Neuronal stem cell (in vitro differentiated cells): ENCODE results near the gene KLHL12.

Experiments used
- DNase-seq: peaks from one replicate; pipeline ENCODE4 v3.0.0-alpha.2; 2013; ENCODE audit warnings: low spot score
- H2AFZ ChIP-seq: one replicate; pipeline ENCODE4 v1.6.1; 2013; ENCODE audit warnings: mild to moderate bottlenecking, low read length, inconsistent platforms
- H2AK5ac ChIP-seq: 2 replicates; pipeline ENCODE4 v1.6.1; 2013; ENCODE audit warnings: low read depth, mild to moderate bottlenecking, inconsistent platforms, low read length, moderate library complexity, mixed read lengths
- H2BK120ac ChIP-seq: 2 replicates; pipeline ENCODE4 v1.6.1; 2013; ENCODE audit warnings: low read depth, mild to moderate bottlenecking, inconsistent platforms, low read length, moderate library complexity, mixed read lengths
- H2BK12ac ChIP-seq: one replicate; pipeline ENCODE4 v1.6.1; 2013; ENCODE audit warnings: low read length, inconsistent platforms
- H2BK15ac ChIP-seq: 2 replicates; pipeline ENCODE4 v1.6.1; 2013; ENCODE audit warnings: mild to moderate bottlenecking, low read length, inconsistent platforms, mixed read lengths
- H2BK5ac ChIP-seq: one replicate; pipeline ENCODE4 v1.6.1; 2013; ENCODE audit warnings: inconsistent platforms, mild to moderate bottlenecking, low read length, moderate library complexity
- H3K14ac ChIP-seq: one replicate; pipeline ENCODE4 v1.6.1; 2013; ENCODE audit warnings: low read length, inconsistent platforms
- H3K18ac ChIP-seq: 2 replicates; pipeline ENCODE4 v1.6.1; 2013; ENCODE audit warnings: low read length, inconsistent platforms
- H3K23ac ChIP-seq: 2 replicates; pipeline ENCODE4 v1.6.1; 2013; ENCODE audit warnings: low read depth, mild to moderate bottlenecking, mixed read lengths, low read length, inconsistent platforms; ENCODE audit not compliant: poor library complexity
- H3K27ac ChIP-seq: replicated peaks from 3 replicates; pipeline ENCODE4 v1.5.1; 2013; ENCODE audit warnings: low read length, inconsistent platforms
- H3K27me3 ChIP-seq, 3 experiments: 2 replicates each; pipeline ENCODE4 v1.6.1; 2013; ENCODE audit warnings: low read length in 3 of 3, mild to moderate bottlenecking in 2 of 3, inconsistent platforms in 1 of 3, low read depth in 1 of 3, mixed read lengths in 1 of 3, moderate library complexity in 1 of 3; ENCODE audit not compliant: control insufficient read depth in 3 of 3, insufficient read depth in 3 of 3
- H3K36me3 ChIP-seq, 2 donors: replicated peaks in 1 of 2; 2 replicates each; pipeline ENCODE4 v1.6.1; 2013; ENCODE audit warnings: low read length in 2 of 2; ENCODE audit not compliant: control insufficient read depth in 2 of 2, insufficient read depth in 2 of 2
- H3K4ac ChIP-seq: 2 replicates; pipeline ENCODE4 v1.6.1; 2013; ENCODE audit warnings: inconsistent platforms, mild to moderate bottlenecking, low read length, moderate library complexity
- H3K4me1 ChIP-seq, 2 donors: 1 replicate in 1 of 2; 2 replicates in 1 of 2; pipeline ENCODE4 v1.6.1; 2013; ENCODE audit warnings: low read length in 2 of 2, low read depth in 1 of 2; ENCODE audit not compliant: control insufficient read depth in 2 of 2, insufficient read depth in 1 of 2
- H3K4me2 ChIP-seq: one replicate; pipeline ENCODE4 v1.6.1; 2013; ENCODE audit warnings: mild to moderate bottlenecking, low read length, inconsistent platforms; ENCODE audit not compliant: insufficient read depth, poor library complexity, severe bottlenecking
- H3K4me3 ChIP-seq, 2 donors: 2 replicates each; pipeline ENCODE4 v1.5.1; 2013; ENCODE audit warnings: low read length in 2 of 2, mild to moderate bottlenecking in 2 of 2, inconsistent platforms in 1 of 2, moderate library complexity in 1 of 2
- H3K79me1 ChIP-seq: one replicate; pipeline ENCODE4 v1.6.1; 2013; ENCODE audit warnings: low read depth, mild to moderate bottlenecking, inconsistent platforms, low read length, moderate library complexity
- H3K9ac ChIP-seq: one replicate; pipeline ENCODE4 v1.6.1; 2013; ENCODE audit warnings: mild to moderate bottlenecking, low read depth, low read length, inconsistent platforms; ENCODE audit not compliant: poor library complexity
- H3K9me3 ChIP-seq, 2 donors: replicated peaks in 1 of 2; 2 replicates each; pipeline versions ENCODE3 to v1.6.1; 2013; ENCODE audit warnings: low read length in 2 of 2, mild to moderate bottlenecking in 2 of 2, inconsistent platforms in 1 of 2, low read depth in 1 of 2, mixed read lengths in 1 of 2, moderate library complexity in 1 of 2; ENCODE audit not compliant: control insufficient read depth in 2 of 2, insufficient read depth in 1 of 2
- H4K8ac ChIP-seq: one replicate; pipeline ENCODE4 v1.6.1; 2013; ENCODE audit warnings: low read depth, mild to moderate bottlenecking, inconsistent platforms, low read length, moderate library complexity
- H4K91ac ChIP-seq: one replicate; pipeline ENCODE4 v1.6.1; 2013; ENCODE audit warnings: low read length, low read depth, mild to moderate bottlenecking, inconsistent platforms; ENCODE audit not compliant: poor library complexity
- WGBS, 2 donors: extraction: QIAGEN DNeasy Blood & Tissue Kit; methylation state at CpG; one replicate each; pipeline ENCODE4 v1.1.7; 2013; ENCODE audit warnings: missing lambda C conversion rate in 2 of 2, mixed read lengths in 1 of 2; ENCODE audit not compliant: insufficient read length in 2 of 2, insufficient replicate concordance in 1 of 2; ENCODE audit errors: extremely low coverage in 2 of 2; 5-methylcytosine and 5-hydroxymethylcytosine counted together

KLHL12 gene

DNA sequence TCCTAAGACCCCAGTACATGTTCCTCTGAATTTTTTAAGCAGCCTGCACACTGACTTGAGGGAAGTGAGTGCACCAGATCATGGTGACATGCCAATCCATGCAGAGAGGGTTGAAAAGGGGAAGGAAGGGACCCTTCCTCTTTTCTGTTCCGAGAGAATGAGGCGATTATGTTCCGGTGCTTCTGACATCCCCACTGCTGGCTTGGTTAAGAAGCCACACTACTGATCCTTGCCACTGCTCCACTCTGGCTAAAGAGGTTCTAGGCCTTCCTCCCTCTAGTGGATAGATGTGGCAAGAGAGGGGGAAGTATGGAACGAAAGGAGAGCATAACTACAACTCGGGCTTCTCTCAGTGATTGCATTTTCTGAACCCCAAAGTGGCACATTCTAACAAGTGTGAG, 41.9 kb upstream of the KLHL12 start:
- Histone ChIP-seq H4K91ac (no peak overlapping the region), H3K4ac (no peak overlapping the region), H3K27ac (no peak overlapping the region), H2AK5ac (no peak overlapping the region), H4K8ac (no peak overlapping the region), H3K79me1 (peaks cover 5% of the 10 kb centered on the region), H3K27me3 (peaks cover 0 to 4% (median 0%) of the 10 kb centered on the region in 3 experiments), H3K36me3 (peaks cover 0 to 3% of the 10 kb centered on the region in 2 donors), H3K4me1 (peaks cover 7 to 8% of the 10 kb centered on the region in 2 donors), H3K9ac (no peak overlapping the region), H2AFZ (peak overlapping the region; percentile 76), H3K23ac (no peak overlapping the region), H2BK15ac (no peak overlapping the region), H3K9me3 (no peaks in the 10 kb centered on the region), H2BK120ac (no peak overlapping the region), H3K4me3 (no peak overlapping the region), H2BK5ac (no peak overlapping the region), H3K18ac (no peak overlapping the region), H3K14ac (no peak overlapping the region), H2BK12ac (no peak overlapping the region), H3K4me2 (no peak overlapping the region)
- DNase-seq = peak; percentile 36
- WGBS, 2 donors = no CpG with 5 or more reads among the region's 5 CpGs

DNA sequence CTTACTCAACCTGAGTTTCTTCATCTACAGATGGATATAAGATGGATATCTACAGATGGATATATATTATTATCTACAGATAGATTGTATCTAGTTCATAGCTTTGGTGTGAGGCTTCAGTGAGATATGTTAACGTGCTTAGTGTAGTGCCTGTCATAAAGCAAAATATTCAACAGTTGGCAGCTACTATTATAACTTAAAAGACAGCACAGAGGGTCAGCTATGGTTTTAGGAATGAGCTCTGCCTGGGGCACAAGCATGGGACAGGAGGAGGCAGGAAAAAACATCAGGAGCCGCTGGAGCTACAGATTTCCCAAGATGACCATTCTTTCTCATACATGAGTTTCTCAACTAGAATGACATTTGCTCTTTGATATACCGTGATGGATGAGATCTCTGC, 41.3 kb upstream of the KLHL12 start:
- H3K23ac ChIP-seq = no peak overlapping the region
- H3K9ac ChIP-seq = no peak overlapping the region
- H2BK5ac ChIP-seq = no peak overlapping the region
- H3K18ac ChIP-seq = no peak overlapping the region
- no peak overlapping the region for H3K4ac ChIP-seq
- peak overlapping the region in 1 of 2 donors; percentile 49 for H3K4me3 ChIP-seq
- H2AK5ac ChIP-seq = no peak overlapping the region
- no peak overlapping the region for H2BK120ac ChIP-seq
- H3K14ac ChIP-seq = no peak overlapping the region
- no peak overlapping the region for H3K4me2 ChIP-seq
- H2BK15ac ChIP-seq = no peak overlapping the region
- H2AFZ ChIP-seq = peak overlapping the region; percentile 89
- no peak overlapping the region for H2BK12ac ChIP-seq
- no peak for DNase-seq
- peaks cover 7 to 8% of the 10 kb centered on the region in 2 donors for H3K4me1 ChIP-seq
- H3K79me1 ChIP-seq = peaks cover 5% of the 10 kb centered on the region
- H4K91ac ChIP-seq = no peak overlapping the region
- H3K27me3 ChIP-seq = no peaks in the 10 kb centered on the region
- no peak overlapping the region for H4K8ac ChIP-seq
- H3K36me3 ChIP-seq = peaks cover 0 to 3% of the 10 kb centered on the region in 2 donors
- no peaks in the 10 kb centered on the region for H3K9me3 ChIP-seq
- no peak overlapping the region for H3K27ac ChIP-seq
- WGBS, 2 donors = no CpG with 5 or more reads among the region's 3 CpGs

DNA sequence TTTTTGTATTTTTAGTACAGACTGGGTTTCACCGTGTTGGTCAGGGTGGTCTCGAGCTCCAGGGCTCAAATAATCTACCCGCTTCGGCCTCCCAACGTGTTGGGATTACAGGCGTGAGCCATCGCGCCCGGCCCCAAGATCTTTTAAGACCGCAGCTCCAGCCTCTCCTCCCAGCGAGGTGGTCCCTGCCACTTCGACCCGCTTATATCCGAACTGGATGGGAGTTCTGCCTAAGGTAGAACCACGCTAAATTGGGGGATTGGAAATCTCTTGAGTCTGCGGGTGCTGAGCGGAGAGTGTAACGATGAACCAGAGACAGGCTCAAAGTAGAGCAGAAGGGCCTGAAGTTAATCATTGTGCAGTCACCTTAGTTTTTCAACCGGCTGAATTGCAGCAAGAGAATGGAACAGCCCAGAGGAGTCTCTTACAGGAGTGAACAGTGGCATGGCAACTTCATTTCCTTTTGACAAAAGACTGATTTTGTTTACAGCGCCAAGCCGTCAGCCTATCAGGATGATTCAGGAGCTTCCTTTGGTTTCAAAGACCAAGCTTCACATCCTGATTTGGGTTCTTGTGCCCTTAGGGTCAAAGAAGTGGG, 40.7 kb upstream of the KLHL12 start:
- Histone ChIP-seq H2BK12ac (no peak overlapping the region), H3K4me3 (peak overlapping the region; percentile 49 to 81), H3K9me3 (no peaks in the 10 kb centered on the region), H3K4me2 (peak overlapping the region; percentile 88), H2BK120ac (peak overlapping the region; percentile 82), H3K27me3 (no peaks in the 10 kb centered on the region), H4K8ac (no peak overlapping the region), H3K27ac (no peak overlapping the region), H2AFZ (peak overlapping the region; percentile 89), H2AK5ac (no peak overlapping the region), H3K23ac (peak overlapping the region; percentile 25), H4K91ac (no peak overlapping the region), H3K14ac (no peak overlapping the region), H2BK5ac (no peak overlapping the region), H3K4ac (no peak overlapping the region), H3K4me1 (peaks cover 7 to 8% of the 10 kb centered on the region in 2 donors), H2BK15ac (no peak overlapping the region), H3K18ac (peak overlapping the region; percentile 92), H3K79me1 (peaks cover 5% of the 10 kb centered on the region), H3K9ac (peak overlapping the region; percentile 63), H3K36me3 (peaks cover under 1 to 4% of the 10 kb centered on the region in 2 donors)
- no CpG with 5 or more reads among the region's 21 CpGs for WGBS, 2 donors
- DNase-seq = no peak

DNA sequence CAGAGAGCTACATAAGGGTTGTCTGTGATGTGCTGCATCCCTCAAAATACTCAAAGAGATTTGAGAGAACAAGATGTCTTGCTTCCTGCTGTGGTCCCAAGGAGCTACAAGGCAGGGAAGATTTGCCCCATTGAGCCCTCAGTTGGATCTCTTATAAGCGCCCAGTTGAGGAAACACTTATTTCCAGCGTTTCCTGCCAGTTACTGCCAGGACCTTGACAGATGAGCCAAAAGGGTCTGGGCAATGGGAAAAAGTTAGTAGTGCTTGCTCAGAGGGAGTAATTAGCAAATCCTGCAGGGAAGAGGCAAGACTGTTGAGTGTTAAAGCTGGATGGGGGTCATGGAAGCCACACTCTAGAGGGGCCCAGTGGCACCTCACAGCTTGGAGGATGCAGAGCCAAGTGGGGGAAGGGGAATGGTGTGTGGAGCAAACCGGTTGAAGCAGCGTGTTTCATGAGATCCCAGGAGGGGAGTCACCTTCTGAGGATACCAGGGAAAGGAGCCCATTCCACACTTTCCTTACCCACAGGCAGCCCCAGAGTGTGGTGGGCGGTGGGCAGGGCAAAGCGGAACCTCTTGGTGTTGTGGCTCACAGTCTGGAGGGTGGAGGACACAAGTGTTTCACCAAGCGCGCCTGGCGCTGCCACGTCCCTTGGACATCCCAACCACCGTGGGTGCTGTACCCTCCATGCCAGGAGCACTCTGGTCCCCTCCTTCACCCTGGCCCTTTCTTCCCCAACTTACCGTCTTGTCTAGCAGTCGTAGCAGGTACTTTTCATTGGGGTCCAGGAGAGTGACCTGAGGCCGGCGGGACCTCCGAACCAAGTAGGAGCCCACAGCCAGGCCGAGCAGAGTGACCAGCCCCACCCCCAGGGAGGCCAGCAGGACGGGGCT, 39.2 kb upstream of the KLHL12 start:
- no peak for DNase-seq
- no peak overlapping the region for H2BK5ac ChIP-seq
- no peaks in the 10 kb centered on the region for H3K27me3 ChIP-seq

More for the DNA sequence above, 39.2 kb upstream of the KLHL12 start:
- no peak overlapping the region for H3K27ac ChIP-seq
- H3K9me3 ChIP-seq = no peaks in the 10 kb centered on the region
- peaks cover 8 to 9% of the 10 kb centered on the region in 2 donors for H3K36me3 ChIP-seq
- peak overlapping the region; percentile 66 to 97 for H3K4me3 ChIP-seq
- no CpG with 5 or more reads among the region's 18 CpGs for WGBS, 2 donors
- peak overlapping the region; percentile 97 for H2AFZ ChIP-seq
- peak overlapping the region; percentile 93 for H3K18ac ChIP-seq
- no peak overlapping the region for H4K8ac ChIP-seq
- no peak overlapping the region for H4K91ac ChIP-seq
- H2BK120ac ChIP-seq = peak overlapping the region; percentile 44
- H3K4me1 ChIP-seq = peaks cover 7 to 8% of the 10 kb centered on the region in 2 donors
- H3K79me1 ChIP-seq = peaks cover 5% of the 10 kb centered on the region
- H3K4me2 ChIP-seq = peak overlapping the region; percentile 84
- no peak overlapping the region for H2BK12ac ChIP-seq
- H3K14ac ChIP-seq = no peak overlapping the region
- no peak overlapping the region for H2BK15ac ChIP-seq
- peak overlapping the region; percentile 89 for H3K9ac ChIP-seq
- H3K4ac ChIP-seq = no peak overlapping the region
- H2AK5ac ChIP-seq = peak overlapping the region; percentile 12
- peak overlapping the region; percentile 22 for H3K23ac ChIP-seq
